Activated T-cell treated with anti-CD3 and anti-CD28 coated beads, Interleukin-2, amount 50 U/mL, for 48 hours (primary cell): ENCODE data around the gene CDY2A.
"Not testable (repeated sequence)": the region's sequence is repeated elsewhere in the genome, so short reads cannot be mapped to it uniquely, and the experiment has no call there.

Experiments used
- DNase-seq, 2 experiments: peaks; one replicate each; pipeline ENCODE4 v3.0.0-alpha.2; 2020

Gene CDY2A

GRCh38 chrY:18025487-18025886, at the start of gene CDY2A:
CDY2A (plus strand) TSS chrY:18025787; CDS start chrY:18026115, 328 bp downstream.
- not testable (repeated sequence) for DNase-seq

GRCh38 chrY:17997586-17997985, 28.0 kb upstream of the CDY2A start:
- not testable (repeated sequence) for DNase-seq

DNA sequence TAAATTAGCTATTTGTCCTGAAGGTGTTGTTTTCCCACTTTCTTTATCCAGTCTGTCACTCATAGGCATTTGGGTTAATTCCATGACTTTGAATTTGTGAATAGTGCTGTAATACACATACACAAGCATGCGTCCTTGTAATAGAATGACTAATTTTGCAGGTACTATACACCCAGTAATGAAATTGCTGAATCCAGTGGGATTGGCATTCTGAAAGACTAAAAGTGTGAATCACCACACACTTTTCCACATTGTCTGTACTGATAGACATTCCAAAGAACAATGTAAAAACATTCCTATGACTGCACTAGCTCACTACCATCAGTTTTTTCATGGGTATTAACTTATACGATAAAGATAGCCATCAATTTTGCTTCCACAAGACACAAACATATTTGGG, 27.3 kb upstream of the CDY2A start:
- DNase-seq = not testable (repeated sequence)

GRCh38 chrY:18023897-18024296, 1.7 kb upstream of the CDY2A start:
- not testable (repeated sequence) for DNase-seq

DNA sequence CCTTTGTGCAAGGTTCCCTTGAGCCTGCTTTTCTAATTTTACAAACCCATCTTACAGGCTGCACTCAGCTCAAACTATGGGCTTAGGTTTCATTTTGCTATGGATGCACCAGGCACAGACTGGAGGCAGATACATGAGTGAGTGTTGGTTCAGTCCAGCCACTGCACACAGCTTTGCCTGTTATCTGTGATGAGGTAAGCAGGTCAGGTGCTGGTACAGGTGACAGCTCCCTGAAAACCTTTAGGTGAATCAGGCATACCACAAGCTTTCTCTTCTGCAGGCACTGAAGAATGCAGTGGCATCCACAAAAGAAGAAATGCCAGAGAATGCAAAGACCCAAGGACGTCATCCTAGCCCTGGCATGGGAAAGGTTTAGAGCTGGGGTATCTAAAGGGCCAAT, 3.3 kb downstream of the CDY2A start:
- not testable (repeated sequence) for DNase-seq

DNA sequence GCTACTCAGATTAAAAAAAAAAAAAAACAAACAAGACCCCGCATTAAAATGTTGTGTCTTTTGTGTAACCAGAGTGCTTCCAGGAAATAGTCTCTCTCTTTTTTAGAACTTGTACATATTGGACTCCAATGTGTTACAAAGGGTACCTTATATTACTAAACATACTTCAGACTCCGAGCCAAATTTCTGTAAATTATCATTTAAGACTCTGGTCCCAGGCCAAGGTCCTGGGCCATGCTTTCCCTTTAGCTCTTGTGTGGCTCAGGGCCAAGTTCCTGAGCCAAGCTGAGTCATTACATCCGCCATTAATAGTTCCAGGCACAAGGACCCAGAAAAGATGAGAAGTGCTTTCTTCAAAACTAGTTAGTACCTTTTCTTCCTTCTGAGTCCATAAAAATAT, 4.6 kb downstream of the CDY2A start:
- DNase-seq = not testable (repeated sequence)

- DNase-seq = not testable (repeated sequence)
Observed at GRCh38 chrY:18034100-18034814, 8.7 kb downstream of the CDY2A start.

DNA sequence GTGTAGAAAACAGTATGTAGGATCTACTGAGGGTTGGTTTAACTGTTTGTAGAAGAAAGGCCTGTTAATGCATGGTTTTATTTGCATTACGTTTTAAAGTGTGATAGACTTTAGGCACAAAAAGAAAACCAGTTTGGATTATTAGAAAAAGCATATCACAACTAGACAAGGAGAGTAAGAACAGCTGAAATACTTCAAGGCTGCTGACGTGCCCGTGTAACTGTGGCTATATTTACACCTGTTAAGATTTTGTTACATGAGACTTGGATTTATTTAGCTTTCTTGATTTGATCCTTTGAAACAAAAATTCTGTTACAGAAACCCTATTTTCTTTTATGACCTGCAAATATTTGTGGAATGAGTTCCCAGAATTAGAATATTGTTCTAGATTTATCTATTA, 9.3 kb downstream of the CDY2A start:
- not testable (repeated sequence) for DNase-seq

DNA sequence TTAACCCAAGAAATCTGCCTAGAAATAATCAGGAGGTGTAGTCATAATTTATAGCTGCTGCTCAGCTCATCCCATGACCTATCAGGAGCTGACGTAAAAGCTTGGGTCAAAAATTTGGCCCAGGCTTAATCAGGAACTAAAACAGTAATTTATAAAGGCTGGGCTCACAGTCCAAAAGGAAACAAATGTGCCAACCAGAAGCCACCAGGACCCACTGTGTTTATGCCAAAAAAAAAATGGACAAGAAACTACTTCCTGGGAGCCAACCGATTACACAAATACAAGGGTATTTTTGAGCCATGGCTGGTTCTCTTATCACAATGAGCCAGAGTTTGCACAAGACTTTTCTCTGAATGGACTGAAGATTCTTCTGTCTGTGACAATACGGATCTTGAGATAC, 19.4 kb downstream of the CDY2A start:
- DNase-seq = not testable (repeated sequence)

DNA sequence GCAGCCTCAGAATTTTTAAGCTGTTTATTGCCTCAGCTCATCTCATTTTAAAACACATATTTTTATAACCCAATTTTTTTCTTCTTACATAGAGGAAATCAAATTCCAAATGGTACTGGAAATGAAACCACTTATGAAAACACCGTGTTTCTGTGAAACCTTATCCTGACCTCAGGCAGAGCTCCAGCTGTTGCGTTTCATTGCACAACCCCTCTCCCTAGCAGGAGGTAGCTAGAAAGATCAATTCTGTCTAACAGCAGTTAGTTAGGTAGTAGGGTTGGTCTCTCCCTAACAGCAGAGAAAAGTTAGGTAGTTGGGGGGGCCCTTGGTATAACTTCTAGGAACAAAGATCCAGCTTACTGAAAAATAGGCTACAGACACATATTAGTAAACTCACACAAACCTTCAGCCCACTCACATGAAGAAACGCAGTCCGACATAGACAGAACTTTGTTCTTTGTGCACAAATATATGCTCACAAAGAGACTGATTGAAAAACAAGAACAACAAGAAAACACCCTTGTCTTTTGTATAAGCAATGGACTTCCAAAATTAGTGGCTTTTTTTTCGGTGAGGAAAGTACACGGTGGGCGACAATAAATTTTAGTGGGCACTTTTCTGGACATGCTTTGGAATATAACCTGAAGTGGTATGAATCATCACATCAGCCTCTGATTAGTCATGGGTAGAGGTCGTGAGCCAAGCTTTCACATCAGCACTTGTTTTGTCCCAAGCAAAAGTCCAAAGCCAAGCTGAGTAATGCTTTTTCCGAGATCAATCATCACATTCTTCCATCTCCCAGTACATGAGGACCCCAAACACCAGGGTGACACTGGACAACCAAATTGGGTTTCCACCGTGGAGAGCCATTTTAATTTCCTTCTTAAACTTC, 22.8 kb downstream of the CDY2A start:
- DNase-seq = not testable (repeated sequence)

DNA sequence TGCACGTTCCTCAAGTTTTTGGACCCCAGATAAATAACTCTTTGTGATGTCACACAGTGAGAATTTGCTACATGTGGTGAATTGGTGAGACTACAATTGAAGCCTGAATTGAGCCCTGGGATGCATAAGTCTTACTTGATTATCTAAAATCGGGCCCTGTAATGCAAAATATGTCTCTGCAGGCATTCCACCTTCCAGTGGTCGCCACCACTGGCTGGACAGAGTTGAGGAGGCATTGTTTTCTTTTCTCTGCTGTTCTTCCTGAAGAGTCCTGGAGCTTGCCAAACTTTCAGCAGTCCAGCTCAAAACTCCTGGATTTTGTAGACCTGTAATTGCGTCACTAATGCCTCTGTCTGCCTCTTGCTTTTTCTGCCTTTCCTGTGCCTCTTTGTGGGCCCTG, 23.5 kb downstream of the CDY2A start:
- not testable (repeated sequence) for DNase-seq

GRCh38 chrY:18056473-18056872, 30.9 kb downstream of the CDY2A start:
- not testable (repeated sequence) for DNase-seq

- DNase-seq = not testable (repeated sequence)
Observed at GRCh38 chrY:18073464-18073863, 47.9 kb downstream of the CDY2A start.
